Thyroid gland (tissue), 4 donors: ENCODE data around the gene PTPN9. TPM values are rescaled to one million over a fixed set of nuclear protein-coding genes. Genes with fewer than 3 reads are reported as not detected.

Source experiments
- DNase-seq, 2 donors: peaks; one replicate each; pipeline ENCODE4 v3.0.0-alpha.2; 2019
- H3K27ac ChIP-seq, 3 donors: fragments of 200-600 bp; sonication (generic); 1 replicate in 2 of 3; 2 replicates in 1 of 3; pipeline ENCODE4 v1.5.1; 2016 to 2019; ENCODE audit warnings: mild to moderate bottlenecking in 1 of 3, moderate library complexity in 1 of 3
- H3K27me3 ChIP-seq: fragments of 200-600 bp; sonication (generic); one replicate; pipeline ENCODE4 v1.5.1; 2019
- H3K36me3 ChIP-seq, 2 donors: fragments of 200-600 bp; sonication (generic); one replicate each; pipeline ENCODE4 v1.5.1; 2016 to 2019
- H3K4me1 ChIP-seq, 2 donors: fragments of 200-600 bp; sonication (generic); one replicate each; pipeline ENCODE4 v1.5.1; 2017 to 2019
- H3K4me3 ChIP-seq, 3 donors: fragments of 200-600 bp; sonication (generic); replicated peaks in 1 of 3; 1 replicate in 2 of 3; 2 replicates in 1 of 3; pipeline ENCODE4 v1.5.1; 2016; ENCODE audit warnings: mild to moderate bottlenecking in 1 of 3
- H3K9me3 ChIP-seq: fragments of 200-600 bp; sonication (generic); one replicate; pipeline ENCODE4 v1.5.1; 2017
- POLR2A ChIP-seq, 2 donors: fragments of 450-650 bp; IDR thresholded peaks; one replicate each; pipeline ENCODE4 v1.6.1; 2017; ENCODE audit warnings: antibody characterized with exemption in 2 of 2, mild to moderate bottlenecking in 2 of 2, moderate library complexity in 1 of 2
- WGBS, 2 donors: methylation state at CpG; one replicate each; pipeline ENCODE4 v1.1.5; 2017; 5-methylcytosine and 5-hydroxymethylcytosine counted together
- intact Hi-C: fragments of 100-400 bp; cut with DNase I; formaldehyde crosslinking; loops from one replicate; pipeline ENCODE4 v1.15.1; 2023
- total RNA-seq, 4 donors: library from RNA; depleted of rRNA; stranded (reverse); fragments of >200 nt; gene quantifications; one replicate each; pipeline ENCODE4 v1.2.3, GENCODE V29; 2016
- TF ChIP-seq, protein P1 (sequence below), 6 experiments: fragments of 200-600 bp in 3 of 6; fragments of 450-650 bp in 3 of 6; sonication (generic) in 3 of 6; IDR thresholded peaks; one replicate each; pipeline ENCODE4 v1.5.1; 2016 to 2019; ENCODE audit warnings: antibody characterized with exemption in 6 of 6, mild to moderate bottlenecking in 2 of 6, inconsistent platforms in 1 of 6, moderate library complexity in 1 of 6

The PTPN9 gene
- total RNA-seq, 4 donors from 2014 or later = 66.4 to 83.5 (median 73.6) TPM

- no peaks in the 10 kb centered on the region for H3K27me3 ChIP-seq
- no peaks in the 10 kb centered on the region for H3K9me3 ChIP-seq
- TF ChIP-seq POLR2A (IDR thresholded peaks at IDR 0.05) = no peak
- TF ChIP-seq, protein P1, sequence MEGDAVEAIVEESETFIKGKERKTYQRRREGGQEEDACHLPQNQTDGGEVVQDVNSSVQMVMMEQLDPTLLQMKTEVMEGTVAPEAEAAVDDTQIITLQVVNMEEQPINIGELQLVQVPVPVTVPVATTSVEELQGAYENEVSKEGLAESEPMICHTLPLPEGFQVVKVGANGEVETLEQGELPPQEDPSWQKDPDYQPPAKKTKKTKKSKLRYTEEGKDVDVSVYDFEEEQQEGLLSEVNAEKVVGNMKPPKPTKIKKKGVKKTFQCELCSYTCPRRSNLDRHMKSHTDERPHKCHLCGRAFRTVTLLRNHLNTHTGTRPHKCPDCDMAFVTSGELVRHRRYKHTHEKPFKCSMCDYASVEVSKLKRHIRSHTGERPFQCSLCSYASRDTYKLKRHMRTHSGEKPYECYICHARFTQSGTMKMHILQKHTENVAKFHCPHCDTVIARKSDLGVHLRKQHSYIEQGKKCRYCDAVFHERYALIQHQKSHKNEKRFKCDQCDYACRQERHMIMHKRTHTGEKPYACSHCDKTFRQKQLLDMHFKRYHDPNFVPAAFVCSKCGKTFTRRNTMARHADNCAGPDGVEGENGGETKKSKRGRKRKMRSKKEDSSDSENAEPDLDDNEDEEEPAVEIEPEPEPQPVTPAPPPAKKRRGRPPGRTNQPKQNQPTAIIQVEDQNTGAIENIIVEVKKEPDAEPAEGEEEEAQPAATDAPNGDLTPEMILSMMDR (IDR thresholded peaks at IDR 0.05) = no peak
- no peak for DNase-seq
- H3K4me3 ChIP-seq = no peak overlapping the region
- peaks cover 49 to 58% of the 10 kb centered on the region in 2 donors for H3K4me1 ChIP-seq
- intact Hi-C loops = no loop called here
- 64 to 87% methylated on average over 2 of the region's 2 CpGs for WGBS, 2 donors
- H3K36me3 ChIP-seq = peaks cover 4 to 5% of the 10 kb centered on the region in 2 donors
- peak overlapping the region; percentile 57 to 92 (median 79) for H3K27ac ChIP-seq
Measured at GRCh38 chr15:75599401-75599800, 20.3 kb upstream of the PTPN9 start.

DNA sequence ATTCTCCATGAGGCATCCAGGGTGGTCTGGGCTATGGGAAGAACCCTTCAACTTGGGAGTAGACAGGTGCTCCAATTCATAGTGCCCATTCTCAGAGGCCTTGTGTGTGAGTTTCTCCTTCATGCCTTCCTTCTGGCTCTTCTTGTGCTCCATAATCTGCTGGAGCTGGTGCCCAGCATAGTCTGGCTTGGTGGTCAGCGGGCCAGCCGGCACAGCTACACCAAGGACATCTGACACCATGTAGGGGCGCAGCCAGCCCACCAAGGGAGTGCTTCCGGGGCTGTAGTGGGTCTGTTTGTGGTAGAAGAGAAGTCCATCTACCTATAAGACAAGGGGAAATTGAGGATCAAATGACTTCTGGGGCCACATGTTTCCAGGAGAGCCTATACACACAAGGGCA, 19.2 kb upstream of the PTPN9 start:
- WGBS, 2 donors = 90 to 96% methylated on average over 3 to 4 of the region's 4 CpGs
- Histone ChIP-seq H3K4me3 (no peak overlapping the region), H3K27me3 (no peaks in the 10 kb centered on the region), H3K27ac (peak overlapping the region; percentile 57 to 92 (median 79)), H3K9me3 (no peaks in the 10 kb centered on the region), H3K36me3 (peaks cover 4 to 5% of the 10 kb centered on the region in 2 donors), H3K4me1 (peaks cover 49 to 62% of the 10 kb centered on the region in 2 donors)
- DNase-seq = no peak
- intact Hi-C loops = no loop called here
- no peak for TF ChIP-seq POLR2A (IDR thresholded peaks at IDR 0.05)
- TF ChIP-seq, protein P1 (IDR thresholded peaks at IDR 0.05) = no peak

GRCh38 chr15:75597667-75598341, 18.7 kb upstream of the PTPN9 start:
- 51 to 84% methylated on average over 3 of the region's 3 CpGs for WGBS, 2 donors
- peak; percentile 54 to 62 for DNase-seq
- Histone ChIP-seq H3K4me1 (peaks cover 49 to 62% of the 10 kb centered on the region in 2 donors), H3K9me3 (no peaks in the 10 kb centered on the region), H3K27me3 (no peaks in the 10 kb centered on the region), H3K27ac (peak overlapping the region; percentile 57 to 92 (median 79)), H3K36me3 (peaks cover 4 to 5% of the 10 kb centered on the region in 2 donors), H3K4me3 (no peak overlapping the region)
- intact Hi-C loops = no loop called here
- TF ChIP-seq, protein P1 (IDR thresholded peaks at IDR 0.05) = peak in 4 of 6 experiments; percentile 36 to 46 (median 43)
- no peak for TF ChIP-seq POLR2A (IDR thresholded peaks at IDR 0.05)

GRCh38 chr15:75596703-75597345, 17.7 kb upstream of the PTPN9 start:
- Histone ChIP-seq H3K4me1 (peaks cover 51 to 62% of the 10 kb centered on the region in 2 donors), H3K4me3 (no peak overlapping the region), H3K9me3 (no peaks in the 10 kb centered on the region), H3K27ac (peak overlapping the region; percentile 77 to 92 (median 79)), H3K36me3 (peaks cover 4 to 5% of the 10 kb centered on the region in 2 donors), H3K27me3 (no peaks in the 10 kb centered on the region)
- intact Hi-C loops = no loop called here
- DNase-seq = peak; percentile 85 to 91
- TF ChIP-seq POLR2A (IDR thresholded peaks at IDR 0.05) = peak in 1 of 2 donors; percentile 60
- TF ChIP-seq, protein P1 (IDR thresholded peaks at IDR 0.05) = peak in 4 of 6 experiments; percentile 21 to 42 (median 33)
- 31 to 38% methylated on average over 3 of the region's 3 CpGs for WGBS, 2 donors

DNA sequence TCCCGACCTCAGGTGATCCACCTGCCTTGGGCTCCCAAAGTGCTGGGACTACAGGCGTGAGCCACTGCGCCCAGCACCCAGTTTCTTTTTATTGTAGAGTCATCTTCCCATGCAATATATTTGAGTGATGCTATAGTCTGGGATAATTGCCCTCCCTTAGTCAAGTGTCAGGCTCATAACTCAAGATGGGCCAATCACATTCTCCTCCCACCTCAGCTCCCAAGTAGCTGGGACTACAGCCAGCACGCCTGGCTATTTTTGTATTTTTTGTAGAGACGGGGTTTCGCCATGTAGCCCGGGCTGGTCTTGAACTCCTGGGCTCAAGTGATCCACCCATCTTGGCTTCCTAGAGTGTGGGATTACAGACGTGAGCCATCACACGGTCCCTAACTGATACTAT, 15.2 kb upstream of the PTPN9 start:
- intact Hi-C loops = no loop called here
- Histone ChIP-seq H3K27ac (peak overlapping the region; percentile 76 to 83 (median 77)), H3K4me1 (peaks cover 48 to 49% of the 10 kb centered on the region in 2 donors), H3K9me3 (no peaks in the 10 kb centered on the region), H3K4me3 (no peak overlapping the region), H3K36me3 (no peaks in the 10 kb centered on the region), H3K27me3 (no peaks in the 10 kb centered on the region)
- 85 to 93% methylated on average over 9 of the region's 9 CpGs for WGBS, 2 donors
- no peak for DNase-seq
- no peak for TF ChIP-seq POLR2A (IDR thresholded peaks at IDR 0.05)
- TF ChIP-seq, protein P1 (IDR thresholded peaks at IDR 0.05) = no peak
